ENCODE measurements around the gene KLHL26.

- TF ChIP-seq ZSCAN5A (CRISPR knock-in tag; IDR thresholded peaks at IDR 0.05; ENCODE audit: borderline replicate concordance) (no peak), ZNF761 (CRISPR knock-in tag; conservative IDR thresholded peaks at IDR 0.05) (no peak)
Measured at GRCh38 chr19:18612051-18612771, 24.6 kb upstream of the KLHL26 start.
